BLaER1 treated with 17β-estradiol and CSF1 and Interleukin-3, amounts not matched to agents 10 nM and 100 nM (cell line): ENCODE results near the gene LEKR1.

ENCODE experiments used
- H3K27ac ChIP-seq, 11 experiments: shearing (Covaris generic); formaldehyde crosslinking; 2 replicates each; pipeline ENCODE4 v1.8.1; 2022
- H3K27me3 ChIP-seq, 11 experiments: shearing (Covaris generic); formaldehyde crosslinking; 2 replicates each; pipeline ENCODE4 v1.8.1; 2022
- H3K36me3 ChIP-seq, 11 experiments: shearing (Covaris generic); formaldehyde crosslinking; 2 replicates each; pipeline ENCODE4 v1.8.1; 2022
- H3K4me1 ChIP-seq, 10 experiments: shearing (Covaris generic); formaldehyde crosslinking; 2 replicates each; pipeline ENCODE4 v1.8.1; 2022
- H3K4me2 ChIP-seq, 11 experiments: shearing (Covaris generic); formaldehyde crosslinking; 2 replicates each; pipeline ENCODE4 v1.8.1; 2022
- H3K4me3 ChIP-seq, 10 experiments: shearing (Covaris generic); formaldehyde crosslinking; 2 replicates each; pipeline ENCODE4 v1.8.1; 2022
- H3K9ac ChIP-seq, 11 experiments: shearing (Covaris generic); formaldehyde crosslinking; 2 replicates each; pipeline ENCODE4 v1.8.1; 2022
- H3K9me3 ChIP-seq, 11 experiments: shearing (Covaris generic); formaldehyde crosslinking; replicated peaks in 1 of 11; 2 replicates each; pipeline ENCODE4 v1.8.1; 2022
- H4K20me1 ChIP-seq, 11 experiments: shearing (Covaris generic); formaldehyde crosslinking; 2 replicates each; pipeline ENCODE4 v1.8.1; 2022
- Cebpa-rat ChIP-seq, 11 experiments: shearing (Covaris generic); IDR thresholded peaks; 2 replicates each; pipeline ENCODE4 v1.8.1; 2022

Gene LEKR1

DNA sequence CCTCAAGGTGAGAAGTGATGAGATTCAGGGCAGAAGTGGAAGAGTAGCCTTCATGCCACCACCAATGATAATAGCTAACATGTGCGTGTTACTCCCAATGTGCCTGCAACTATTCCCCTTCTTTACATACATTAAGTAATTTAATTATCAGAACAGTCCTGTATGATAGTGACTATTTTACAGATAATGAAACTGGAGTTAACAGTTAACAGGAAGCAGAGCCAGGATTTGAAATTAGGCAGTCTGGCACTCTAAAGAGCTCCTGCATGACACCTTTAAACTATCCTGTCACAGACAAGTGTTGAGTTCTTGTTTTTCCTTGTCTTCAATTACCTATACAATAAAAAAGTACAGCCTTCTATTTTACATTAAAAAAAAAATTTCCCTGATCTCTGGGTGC, 148.8 kb downstream of the LEKR1 start:
- no peak overlapping the region for H3K9ac ChIP-seq
- no peaks in the 10 kb centered on the region for H3K9me3 ChIP-seq
- H3K4me3 ChIP-seq = no peak overlapping the region
- H3K36me3 ChIP-seq = no peaks in the 10 kb centered on the region
- peak overlapping the region in 1 of 11 experiments; percentile 50; a peak in 1 of 22 replicates for H3K4me2 ChIP-seq
- peaks cover 16 to 45% (median 19%) of the 10 kb centered on the region in 10 experiments; a peak in 19 of 20 replicates for H3K4me1 ChIP-seq
- H4K20me1 ChIP-seq = no peaks in the 10 kb centered on the region
- H3K27me3 ChIP-seq = no peaks in the 10 kb centered on the region
- no peak overlapping the region for H3K27ac ChIP-seq
- TF ChIP-seq Cebpa-rat (IDR thresholded peaks at IDR 0.05) = no peak

DNA sequence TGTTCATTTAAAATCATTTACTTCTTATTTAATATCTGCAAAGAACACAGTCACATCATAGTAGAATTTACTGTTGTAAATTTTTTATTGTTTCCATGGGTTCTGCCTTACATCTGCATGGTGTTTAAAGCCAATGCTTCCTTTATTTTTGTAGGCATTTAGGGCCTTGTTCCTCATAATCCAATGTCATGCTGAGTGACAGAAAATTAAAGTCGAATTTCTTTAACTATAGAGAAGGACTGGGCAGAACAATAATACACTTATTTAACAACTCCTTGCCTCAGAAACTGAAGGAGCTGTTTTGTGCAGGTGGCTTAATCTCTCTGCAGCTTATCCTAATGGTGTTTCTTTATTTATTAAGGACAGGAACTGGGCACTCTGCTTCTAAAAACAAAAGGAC, 149.6 kb downstream of the LEKR1 start:
- TF ChIP-seq Cebpa-rat (IDR thresholded peaks at IDR 0.05) = no peak
- Histone ChIP-seq H3K27ac (peak overlapping the region in 1 of 11 experiments; percentile 29; a peak in 1 of 22 replicates), H3K4me2 (peak overlapping the region in 1 of 11 experiments; percentile 50; a peak in 1 of 22 replicates), H3K4me3 (no peak overlapping the region), H3K4me1 (peaks cover 16 to 45% (median 19%) of the 10 kb centered on the region in 10 experiments; a peak in 19 of 20 replicates), H3K27me3 (no peaks in the 10 kb centered on the region), H4K20me1 (no peaks in the 10 kb centered on the region), H3K9ac (no peak overlapping the region), H3K9me3 (no peaks in the 10 kb centered on the region), H3K36me3 (no peaks in the 10 kb centered on the region)

DNA sequence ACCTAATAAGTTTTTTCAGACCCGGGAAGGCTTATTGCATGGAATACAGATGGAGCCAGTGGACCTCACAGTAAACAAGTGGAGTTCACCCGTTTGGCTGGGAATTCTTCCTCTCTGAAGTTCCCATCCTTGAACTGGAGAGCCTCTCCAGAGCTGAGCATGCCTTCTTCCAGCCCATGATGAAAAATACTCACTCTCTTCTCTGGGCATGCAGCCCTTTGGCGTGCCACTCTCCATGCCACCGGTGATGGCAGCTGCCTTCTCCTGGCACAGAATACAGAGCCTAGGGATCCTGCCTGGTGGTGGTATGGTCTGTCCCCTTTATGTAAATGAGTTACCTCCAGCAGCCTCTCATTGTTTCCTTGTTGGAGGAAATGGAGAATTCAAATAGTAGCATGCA, 150.8 kb downstream of the LEKR1 start:
- Histone ChIP-seq H3K9me3 (no peaks in the 10 kb centered on the region), H3K27ac (no peak overlapping the region), H3K9ac (no peak overlapping the region), H3K4me1 (peaks cover 16 to 45% (median 19%) of the 10 kb centered on the region in 10 experiments; a peak in 19 of 20 replicates), H3K36me3 (no peaks in the 10 kb centered on the region), H3K4me3 (no peak overlapping the region), H3K27me3 (no peaks in the 10 kb centered on the region), H3K4me2 (no peak overlapping the region), H4K20me1 (no peaks in the 10 kb centered on the region)
- no peak for TF ChIP-seq Cebpa-rat (IDR thresholded peaks at IDR 0.05)

DNA sequence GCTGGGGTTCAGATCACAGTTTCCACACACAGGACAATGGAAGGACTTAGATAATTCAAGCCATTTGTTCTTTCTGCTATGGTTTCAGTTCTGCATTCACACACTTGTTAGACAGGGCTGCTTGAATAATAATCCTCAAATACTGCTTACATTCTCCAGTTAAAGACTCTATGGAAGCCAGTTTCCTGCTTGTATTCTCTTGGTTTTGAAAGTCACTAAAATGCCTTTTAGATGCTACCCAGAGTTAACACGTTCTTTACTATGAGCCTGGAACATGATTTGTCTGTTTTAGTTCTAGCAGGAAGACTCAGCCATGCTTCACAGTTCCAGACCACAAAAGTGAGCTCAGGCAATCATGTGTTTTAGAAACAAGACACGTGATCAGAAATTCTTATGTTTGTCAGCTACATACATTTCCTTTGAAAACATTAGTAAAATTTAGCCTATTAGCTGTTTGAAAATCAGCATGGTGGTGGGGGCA, 152.4 kb downstream of the LEKR1 start:
- Histone ChIP-seq H3K4me3 (no peak overlapping the region), H3K4me1 (peaks cover 16 to 45% (median 19%) of the 10 kb centered on the region in 10 experiments; a peak in 19 of 20 replicates), H4K20me1 (no peaks in the 10 kb centered on the region), H3K9me3 (no peaks in the 10 kb centered on the region), H3K27me3 (no peaks in the 10 kb centered on the region), H3K4me2 (peak overlapping the region; percentile 36 to 75 (median 55)), H3K27ac (peak overlapping the region; percentile 50 to 89 (median 68); a peak in 21 of 22 replicates), H3K36me3 (no peaks in the 10 kb centered on the region), H3K9ac (peak overlapping the region in 9 of 11 experiments; percentile 1 to 71 (median 46); a peak in 10 of 22 replicates)
- no peak for TF ChIP-seq Cebpa-rat (IDR thresholded peaks at IDR 0.05)

DNA sequence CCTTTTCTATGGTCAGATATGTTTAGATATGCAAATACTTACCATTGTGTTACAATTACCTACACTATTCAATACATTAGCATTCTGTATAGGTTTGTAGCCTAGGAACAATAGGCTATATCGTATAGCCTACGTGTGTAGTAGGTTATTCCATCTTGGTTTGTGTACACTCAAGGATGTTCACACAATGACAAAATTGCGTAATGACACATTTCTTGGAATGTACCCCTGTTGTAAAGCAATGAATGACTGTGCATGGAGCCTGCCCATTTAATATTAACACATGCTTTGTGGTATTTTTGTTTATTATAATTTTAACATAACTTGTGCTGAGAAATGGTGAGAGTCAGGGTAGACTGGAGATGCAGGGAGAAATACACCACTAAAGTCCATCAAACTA, 154.9 kb downstream of the LEKR1 start:
- no peak overlapping the region for H3K4me3 ChIP-seq
- TF ChIP-seq Cebpa-rat (IDR thresholded peaks at IDR 0.05) = peak in 1 of 11 experiments; percentile 31; a peak in 1 of 22 replicates

DNA sequence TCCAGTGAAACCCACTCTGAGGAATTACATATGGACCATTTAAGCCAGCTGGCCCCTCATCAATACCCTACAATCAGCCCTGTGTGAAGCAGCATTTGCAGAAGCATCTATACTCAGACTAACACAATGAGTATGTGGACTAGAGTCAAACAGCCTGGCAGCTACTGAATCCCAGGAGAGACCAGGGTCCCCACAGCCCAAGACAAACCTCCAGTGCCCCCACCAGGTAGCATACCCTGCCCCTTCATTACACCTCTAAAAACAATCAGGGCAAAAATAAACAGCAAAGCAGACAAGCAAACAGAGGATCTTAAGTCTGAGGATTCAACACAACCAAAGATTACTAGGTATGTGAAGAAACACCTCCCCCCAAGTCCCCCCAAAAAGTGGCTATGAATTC, 157.4 kb downstream of the LEKR1 start:
- no peak overlapping the region for H3K4me2 ChIP-seq
- H3K9ac ChIP-seq = no peak overlapping the region
- H4K20me1 ChIP-seq = no peaks in the 10 kb centered on the region
- peaks cover 5 to 43% (median 7%) of the 10 kb centered on the region in 10 experiments; a peak in 19 of 20 replicates for H3K4me1 ChIP-seq
- no peak overlapping the region for H3K4me3 ChIP-seq
- H3K9me3 ChIP-seq = no peaks in the 10 kb centered on the region
- H3K27ac ChIP-seq = no peak overlapping the region
- H3K27me3 ChIP-seq = no peaks in the 10 kb centered on the region
- H3K36me3 ChIP-seq = no peaks in the 10 kb centered on the region
- TF ChIP-seq Cebpa-rat (IDR thresholded peaks at IDR 0.05) = no peak

More for the DNA sequence above, 154.9 kb downstream of the LEKR1 start:
- Histone ChIP-seq H3K9me3 (no peaks in the 10 kb centered on the region), H3K4me1 (peaks cover 16 to 50% (median 19%) of the 10 kb centered on the region in 10 experiments; a peak in 19 of 20 replicates), H3K36me3 (no peaks in the 10 kb centered on the region), H3K4me2 (no peak overlapping the region), H4K20me1 (no peaks in the 10 kb centered on the region), H3K9ac (no peak overlapping the region), H3K27ac (no peak overlapping the region), H3K27me3 (no peaks in the 10 kb centered on the region)

DNA sequence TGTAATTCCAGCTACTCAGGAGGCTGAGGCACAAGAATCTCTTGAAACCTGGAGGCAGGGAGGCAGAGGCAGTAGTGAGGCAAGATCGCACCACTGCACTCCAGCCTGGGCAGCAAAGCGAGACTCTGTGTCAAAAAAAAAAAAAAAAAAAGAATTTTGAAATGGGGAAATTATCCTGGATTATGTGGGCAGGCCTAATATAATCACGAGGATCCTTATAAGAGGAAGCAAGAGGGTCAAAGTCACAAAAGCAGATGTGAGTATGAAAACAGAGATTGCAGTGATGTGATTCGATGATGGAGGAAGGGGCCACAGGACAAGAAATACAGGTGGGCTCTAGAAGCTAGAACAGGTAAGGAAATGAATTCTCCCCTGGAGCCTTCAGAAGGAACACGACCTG, 159.6 kb downstream of the LEKR1 start:
- H3K4me1 ChIP-seq = peaks cover 0 to 30% (median 0%) of the 10 kb centered on the region in 10 experiments; a peak in 4 of 20 replicates
- no peaks in the 10 kb centered on the region for H3K36me3 ChIP-seq
- H3K27ac ChIP-seq = peak overlapping the region in 2 of 11 experiments; percentile 38 to 42; a peak in 3 of 22 replicates
- TF ChIP-seq Cebpa-rat (IDR thresholded peaks at IDR 0.05) = no peak
- peak overlapping the region in 2 of 11 experiments; percentile 54 to 65; a peak in 4 of 22 replicates for H3K4me2 ChIP-seq
- no peak overlapping the region for H3K4me3 ChIP-seq
- H4K20me1 ChIP-seq = no peaks in the 10 kb centered on the region
- no peak overlapping the region for H3K9ac ChIP-seq
- H3K27me3 ChIP-seq = no peaks in the 10 kb centered on the region
- no peaks in the 10 kb centered on the region for H3K9me3 ChIP-seq

DNA sequence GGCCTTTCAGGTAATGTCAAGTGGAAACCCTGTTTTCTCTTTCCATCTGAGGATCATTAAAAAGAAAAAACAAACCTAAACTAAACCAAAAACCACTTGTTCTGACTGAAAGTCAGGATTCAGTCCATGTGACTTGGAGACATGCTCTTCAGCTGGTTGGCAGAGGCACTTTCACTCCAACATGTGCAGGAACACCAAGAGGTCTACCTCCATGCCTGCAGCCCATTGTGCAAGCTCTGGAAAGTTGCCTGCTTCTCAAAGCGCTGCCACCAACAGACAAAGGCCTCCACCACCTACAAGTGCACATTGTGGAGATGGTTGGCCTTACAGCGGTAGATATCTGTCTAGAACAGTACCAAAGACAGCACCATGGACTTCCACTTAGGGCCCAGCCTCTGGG, 161.8 kb downstream of the LEKR1 start:
- no peak for TF ChIP-seq Cebpa-rat (IDR thresholded peaks at IDR 0.05)
- peaks cover 0 to 8% (median 0%) of the 10 kb centered on the region in 11 experiments; a peak in 4 of 22 replicates for H3K9me3 ChIP-seq
- H4K20me1 ChIP-seq = no peaks in the 10 kb centered on the region
- H3K4me1 ChIP-seq = peaks cover 0 to 30% (median 0%) of the 10 kb centered on the region in 10 experiments; a peak in 4 of 20 replicates
- H3K27ac ChIP-seq = no peak overlapping the region
- H3K9ac ChIP-seq = no peak overlapping the region
- H3K4me2 ChIP-seq = peak overlapping the region in 1 of 11 experiments; percentile 23; a peak in 2 of 22 replicates
- no peaks in the 10 kb centered on the region for H3K36me3 ChIP-seq
- no peak overlapping the region for H3K4me3 ChIP-seq
- H3K27me3 ChIP-seq = no peaks in the 10 kb centered on the region

DNA sequence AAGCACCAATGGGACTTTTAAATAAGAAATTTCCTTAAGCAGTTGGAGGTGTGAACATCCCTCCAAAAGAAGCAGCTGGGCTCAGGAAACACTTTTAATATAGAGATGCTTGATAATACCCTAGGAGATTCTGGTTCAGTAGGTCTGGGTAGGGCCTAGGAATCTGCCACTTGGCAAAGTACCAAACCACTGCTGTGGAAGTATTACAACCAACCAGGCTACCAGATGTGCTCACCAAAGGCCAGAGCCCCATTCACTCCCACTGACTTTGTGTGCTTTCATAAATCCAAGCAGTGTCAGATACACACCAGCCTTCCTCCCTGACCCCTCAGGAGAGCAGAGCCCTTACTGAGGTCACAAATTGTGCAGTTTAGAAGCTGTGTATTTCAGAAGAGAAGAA, 171.2 kb downstream of the LEKR1 start:
- H3K4me3 ChIP-seq = no peak overlapping the region
- H3K9me3 ChIP-seq = no peaks in the 10 kb centered on the region
- H3K27me3 ChIP-seq = no peaks in the 10 kb centered on the region
- no peaks in the 10 kb centered on the region for H3K36me3 ChIP-seq
- H3K4me2 ChIP-seq = no peak overlapping the region
- H3K27ac ChIP-seq = no peak overlapping the region
- H4K20me1 ChIP-seq = no peaks in the 10 kb centered on the region
- H3K9ac ChIP-seq = no peak overlapping the region
- H3K4me1 ChIP-seq = no peaks in the 10 kb centered on the region
- no peak for TF ChIP-seq Cebpa-rat (IDR thresholded peaks at IDR 0.05)
